ENCODE data around the gene PREP. TPM values are rescaled to one million over a fixed set of nuclear protein-coding genes. Genes with fewer than 3 reads are reported as not detected.

Gene PREP
- polyA plus RNA-seq, 2 of the 4 experiments (the other 2 are of a cell fraction), result 18.9 to 29.7 TPM

- Histone ChIP-seq H3K9me3 (no peaks in the 10 kb centered on the region), H3K4me3 (no peak overlapping the region), H3K27ac (no peak overlapping the region), H3K4me1 (0 out of 3 replicates have a peak, but pooled peaks cover 3% of the 10 kb centered on the region), H3K4me2 (no peak overlapping the region)
- DNase-seq (ENCODE audit: low read depth in 1 of 2, low spot score in 1 of 2) (no peak), ATAC-seq (no peak), FAIRE-seq (no peak)
- POLR2A ChIA-PET, result no interaction called here
- 81% methylated on average over 8 of the region's 8 CpGs for WGBS (ENCODE audit: missing lambda C conversion rate)
- TF ChIP-seq, protein P1, sequence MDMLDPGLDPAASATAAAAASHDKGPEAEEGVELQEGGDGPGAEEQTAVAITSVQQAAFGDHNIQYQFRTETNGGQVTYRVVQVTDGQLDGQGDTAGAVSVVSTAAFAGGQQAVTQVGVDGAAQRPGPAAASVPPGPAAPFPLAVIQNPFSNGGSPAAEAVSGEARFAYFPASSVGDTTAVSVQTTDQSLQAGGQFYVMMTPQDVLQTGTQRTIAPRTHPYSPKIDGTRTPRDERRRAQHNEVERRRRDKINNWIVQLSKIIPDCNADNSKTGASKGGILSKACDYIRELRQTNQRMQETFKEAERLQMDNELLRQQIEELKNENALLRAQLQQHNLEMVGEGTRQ (IDR thresholded peaks at IDR 0.05), result no peak
- TF ChIP-seq FOSL2 (IDR thresholded peaks at IDR 0.05) (no peak), FOSL2 (CRISPR knock-in tag; IDR thresholded peaks at IDR 0.05) (no peak), E2F6 (IDR thresholded peaks at IDR 0.05; ENCODE audit: borderline replicate concordance, low read depth) (no peak), KDM1A (IDR thresholded peaks at IDR 0.05; ENCODE audit: low read depth) (no peak), FOSB (CRISPR knock-in tag; IDR thresholded peaks at IDR 0.05) (no peak), CHD4 (IDR thresholded peaks at IDR 0.05; ENCODE audit: borderline replicate concordance) (no peak), SMC3 (IDR thresholded peaks at IDR 0.05) (no peak), HOXB5 (CRISPR knock-in tag; IDR thresholded peaks at IDR 0.05) (no peak), GATA3 (IDR thresholded peaks at IDR 0.05; ENCODE audit: borderline replicate concordance) (no peak), HOXA7 (CRISPR knock-in tag; IDR thresholded peaks at IDR 0.05) (no peak), JUN (IDR thresholded peaks at IDR 0.05) (no peak), CEBPB (IDR thresholded peaks at IDR 0.05) (no peak), HOXB13 (CRISPR knock-in tag; IDR thresholded peaks at IDR 0.05; ENCODE audit: low read depth) (no peak)
- TF ChIP-seq, protein P2, sequence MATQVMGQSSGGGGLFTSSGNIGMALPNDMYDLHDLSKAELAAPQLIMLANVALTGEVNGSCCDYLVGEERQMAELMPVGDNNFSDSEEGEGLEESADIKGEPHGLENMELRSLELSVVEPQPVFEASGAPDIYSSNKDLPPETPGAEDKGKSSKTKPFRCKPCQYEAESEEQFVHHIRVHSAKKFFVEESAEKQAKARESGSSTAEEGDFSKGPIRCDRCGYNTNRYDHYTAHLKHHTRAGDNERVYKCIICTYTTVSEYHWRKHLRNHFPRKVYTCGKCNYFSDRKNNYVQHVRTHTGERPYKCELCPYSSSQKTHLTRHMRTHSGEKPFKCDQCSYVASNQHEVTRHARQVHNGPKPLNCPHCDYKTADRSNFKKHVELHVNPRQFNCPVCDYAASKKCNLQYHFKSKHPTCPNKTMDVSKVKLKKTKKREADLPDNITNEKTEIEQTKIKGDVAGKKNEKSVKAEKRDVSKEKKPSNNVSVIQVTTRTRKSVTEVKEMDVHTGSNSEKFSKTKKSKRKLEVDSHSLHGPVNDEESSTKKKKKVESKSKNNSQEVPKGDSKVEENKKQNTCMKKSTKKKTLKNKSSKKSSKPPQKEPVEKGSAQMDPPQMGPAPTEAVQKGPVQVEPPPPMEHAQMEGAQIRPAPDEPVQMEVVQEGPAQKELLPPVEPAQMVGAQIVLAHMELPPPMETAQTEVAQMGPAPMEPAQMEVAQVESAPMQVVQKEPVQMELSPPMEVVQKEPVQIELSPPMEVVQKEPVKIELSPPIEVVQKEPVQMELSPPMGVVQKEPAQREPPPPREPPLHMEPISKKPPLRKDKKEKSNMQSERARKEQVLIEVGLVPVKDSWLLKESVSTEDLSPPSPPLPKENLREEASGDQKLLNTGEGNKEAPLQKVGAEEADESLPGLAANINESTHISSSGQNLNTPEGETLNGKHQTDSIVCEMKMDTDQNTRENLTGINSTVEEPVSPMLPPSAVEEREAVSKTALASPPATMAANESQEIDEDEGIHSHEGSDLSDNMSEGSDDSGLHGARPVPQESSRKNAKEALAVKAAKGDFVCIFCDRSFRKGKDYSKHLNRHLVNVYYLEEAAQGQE (IDR thresholded peaks at IDR 0.05), result no peak
- CTCF ChIA-PET, result no interaction called here
Measured at GRCh38 chr6:105273589-105273988, 129.3 kb downstream of the PREP start.

GRCh38 chr6:105272786-105273185 is 130.1 kb downstream of the PREP start:
- H3K4me3 ChIP-seq, result no peak overlapping the region
- H3K4me2 ChIP-seq, result no peak overlapping the region
- 42% methylated on average over 6 of the region's 6 CpGs for WGBS (ENCODE audit: missing lambda C conversion rate)
- no peaks in the 10 kb centered on the region for H3K9me3 ChIP-seq
- peak in 1 of 2 experiments; percentile 78; a peak in 4 of 6 replicates for ATAC-seq
- no peak for FAIRE-seq
- no peak overlapping the region for H3K27ac ChIP-seq
- TF ChIP-seq, protein P1 (IDR thresholded peaks at IDR 0.05), result peak; percentile 44; the same call in 1 of the 2 replicates
- TF ChIP-seq E2F6 (IDR thresholded peaks at IDR 0.05; ENCODE audit: borderline replicate concordance, low read depth), result no peak
- ChIA-PET POLR2A (no interaction called here), CTCF (no interaction called here)
- 0 out of 3 replicates have a peak, but pooled peaks cover 3% of the 10 kb centered on the region for H3K4me1 ChIP-seq
- peak in 1 of 2 experiments; percentile 16 for DNase-seq (ENCODE audit: low read depth in 1 of 2, low spot score in 1 of 2)

- ChIA-PET CTCF (interaction anchor here (0.8 kb wide), 1 partner anchor 125 kb away, joined by 3 read pairs; no protein-coding TSS in a partner anchor), POLR2A (no interaction called here)
- Histone ChIP-seq H3K4me2 (no peak overlapping the region), H3K4me3 (no peak overlapping the region), H3K27ac (no peak overlapping the region), H3K9me3 (no peaks in the 10 kb centered on the region; the same call in 2 of the 3 replicates), H3K4me1 (0 out of 3 replicates have a peak, but pooled peaks cover 3% of the 10 kb centered on the region)
- TF ChIP-seq JUN (IDR thresholded peaks at IDR 0.05) (no peak), CHD4 (IDR thresholded peaks at IDR 0.05; ENCODE audit: borderline replicate concordance) (no peak), RNF2 (IDR thresholded peaks at IDR 0.05; ENCODE audit: borderline replicate concordance, low read depth) (no peak), KDM1A (IDR thresholded peaks at IDR 0.05; ENCODE audit: low read depth) (no peak), MAFK (IDR thresholded peaks at IDR 0.05; ENCODE audit: partially characterized antibody) (no peak), EP300 (IDR thresholded peaks at IDR 0.05) (no peak), SMC3 (IDR thresholded peaks at IDR 0.05) (no peak), POLR2A (IDR thresholded peaks at IDR 0.05; ENCODE audit: low read length) (no peak), ZC3H11A (IDR thresholded peaks at IDR 0.05) (no peak), HOXB5 (CRISPR knock-in tag; IDR thresholded peaks at IDR 0.05) (no peak), FOSL2 (IDR thresholded peaks at IDR 0.05) (no peak), FOSL2 (CRISPR knock-in tag; IDR thresholded peaks at IDR 0.05) (no peak), NR3C1 (IDR thresholded peaks at IDR 0.05) (no peak), JUNB (IDR thresholded peaks at IDR 0.05) (no peak), RARB (CRISPR knock-in tag; IDR thresholded peaks at IDR 0.05) (no peak), CEBPB (IDR thresholded peaks at IDR 0.05) (no peak), HOXA7 (CRISPR knock-in tag; IDR thresholded peaks at IDR 0.05) (no peak), CBX2 (IDR thresholded peaks at IDR 0.05; ENCODE audit: borderline replicate concordance, low read depth) (no peak)
- TF ChIP-seq, protein P3, sequence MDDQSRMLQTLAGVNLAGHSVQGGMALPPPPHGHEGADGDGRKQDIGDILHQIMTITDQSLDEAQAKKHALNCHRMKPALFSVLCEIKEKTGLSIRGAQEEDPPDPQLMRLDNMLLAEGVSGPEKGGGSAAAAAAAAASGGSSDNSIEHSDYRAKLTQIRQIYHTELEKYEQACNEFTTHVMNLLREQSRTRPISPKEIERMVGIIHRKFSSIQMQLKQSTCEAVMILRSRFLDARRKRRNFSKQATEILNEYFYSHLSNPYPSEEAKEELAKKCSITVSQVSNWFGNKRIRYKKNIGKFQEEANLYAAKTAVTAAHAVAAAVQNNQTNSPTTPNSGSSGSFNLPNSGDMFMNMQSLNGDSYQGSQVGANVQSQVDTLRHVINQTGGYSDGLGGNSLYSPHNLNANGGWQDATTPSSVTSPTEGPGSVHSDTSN (IDR thresholded peaks at IDR 0.05), result no peak
- FAIRE-seq (no peak), DNase-seq (ENCODE audit: low read depth in 1 of 2, low spot score in 1 of 2) (no peak), ATAC-seq (no peak)
Measured at GRCh38 chr6:105270511-105270910, 132.4 kb downstream of the PREP start.

All from A549 (cell line).